ENCODE results near the gene GVQW3.

DNA sequence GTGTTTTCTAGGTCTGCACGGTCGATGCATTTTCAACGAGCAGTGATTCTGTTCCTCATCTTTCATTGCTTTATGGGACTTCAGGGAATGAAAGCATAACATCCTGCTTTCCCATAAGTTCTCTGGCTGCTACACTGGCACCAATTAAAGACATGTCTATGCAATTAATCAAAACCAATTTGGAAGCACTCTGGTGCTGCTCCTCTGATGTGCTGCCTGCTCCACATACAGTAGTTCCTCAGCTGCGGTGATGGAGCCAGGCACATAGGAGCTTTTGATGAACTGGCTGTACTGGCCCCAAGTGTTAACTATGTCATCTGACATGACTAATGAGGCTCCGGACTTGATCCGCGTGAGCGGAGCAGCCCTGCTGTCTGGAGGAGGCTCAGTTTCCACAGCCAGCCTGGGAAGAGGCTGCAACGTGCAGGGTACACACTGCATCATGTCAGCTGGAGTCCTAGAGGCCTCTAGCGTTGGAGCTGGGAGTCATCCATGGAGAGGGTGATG, 29.8 kb downstream of the GVQW3 start:
- TF ChIP-seq, protein P1, sequence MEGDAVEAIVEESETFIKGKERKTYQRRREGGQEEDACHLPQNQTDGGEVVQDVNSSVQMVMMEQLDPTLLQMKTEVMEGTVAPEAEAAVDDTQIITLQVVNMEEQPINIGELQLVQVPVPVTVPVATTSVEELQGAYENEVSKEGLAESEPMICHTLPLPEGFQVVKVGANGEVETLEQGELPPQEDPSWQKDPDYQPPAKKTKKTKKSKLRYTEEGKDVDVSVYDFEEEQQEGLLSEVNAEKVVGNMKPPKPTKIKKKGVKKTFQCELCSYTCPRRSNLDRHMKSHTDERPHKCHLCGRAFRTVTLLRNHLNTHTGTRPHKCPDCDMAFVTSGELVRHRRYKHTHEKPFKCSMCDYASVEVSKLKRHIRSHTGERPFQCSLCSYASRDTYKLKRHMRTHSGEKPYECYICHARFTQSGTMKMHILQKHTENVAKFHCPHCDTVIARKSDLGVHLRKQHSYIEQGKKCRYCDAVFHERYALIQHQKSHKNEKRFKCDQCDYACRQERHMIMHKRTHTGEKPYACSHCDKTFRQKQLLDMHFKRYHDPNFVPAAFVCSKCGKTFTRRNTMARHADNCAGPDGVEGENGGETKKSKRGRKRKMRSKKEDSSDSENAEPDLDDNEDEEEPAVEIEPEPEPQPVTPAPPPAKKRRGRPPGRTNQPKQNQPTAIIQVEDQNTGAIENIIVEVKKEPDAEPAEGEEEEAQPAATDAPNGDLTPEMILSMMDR (conservative IDR thresholded peaks at IDR 0.05 in 1 of 2, IDR thresholded peaks at IDR 0.05 in 1 of 2; ENCODE audit: extremely low read depth in 1 of 2, insufficient read depth in 1 of 2, low read depth in 1 of 2, low read length in 2 of 2) = no peak
- no peak for TF ChIP-seq EZH2 (IDR thresholded peaks at IDR 0.05; ENCODE audit: borderline replicate concordance, low read length)

Data from mammary epithelial cell (primary cell).